ENCODE measurements around the gene SBF2.

DNA sequence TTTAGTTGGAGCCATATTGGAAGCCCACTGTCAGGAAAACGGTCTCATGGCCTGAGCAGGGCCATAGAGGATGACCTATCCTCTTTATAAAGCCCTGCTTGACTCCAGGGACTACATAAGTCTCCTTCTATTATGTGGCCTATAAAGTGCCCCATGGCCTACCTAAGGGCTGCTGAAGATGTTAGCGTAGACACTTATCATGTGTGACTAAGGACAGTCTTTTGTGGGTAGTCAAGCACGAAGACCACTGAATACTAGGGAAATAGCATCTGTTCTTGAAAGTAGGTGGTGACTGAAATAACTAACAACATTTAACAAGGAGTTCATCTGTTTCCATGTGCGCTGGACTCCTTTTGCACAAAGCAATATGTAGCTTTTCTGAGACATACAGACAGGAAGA is 513.1 kb downstream of the SBF2 start:
- TF ChIP-seq GATA2 (IDR thresholded peaks at IDR 0.05; ENCODE audit: low read depth, low read length) (no peak), GATA3 (IDR thresholded peaks at IDR 0.05; ENCODE audit: low read depth, low read length) (no peak)

All from SH-SY5Y (cell line).